HG03439 (cell line): ENCODE measurements around the gene NKX6-1.

Experiments used
- ATAC-seq: cut with Tn5 transposase; IDR thresholded peaks from one replicate; pipeline ENCODE4 v1.9.1; 2021; ENCODE audit warnings: mild to moderate bottlenecking, moderate library complexity; ENCODE audit not compliant: unreplicated experiment

The NKX6-1 gene

GRCh38 chr4:84498935-84499623 lies at the start of gene NKX6-1:
NKX6-1 (minus strand) TSS chr4:84499292; CDS start chr4:84498228, 1,064 bp downstream.
- ATAC-seq, result no peak

GRCh38 chr4:84547211-84547610 lies 48.1 kb upstream of the NKX6-1 start:
- ATAC-seq, result no peak

GRCh38 chr4:84545093-84545492 lies 46.0 kb upstream of the NKX6-1 start:
- no peak for ATAC-seq

GRCh38 chr4:84535901-84536300 lies 36.8 kb upstream of the NKX6-1 start:
- ATAC-seq, result no peak

GRCh38 chr4:84531689-84532088 lies 32.6 kb upstream of the NKX6-1 start:
- no peak for ATAC-seq

GRCh38 chr4:84530871-84531270 lies 31.8 kb upstream of the NKX6-1 start:
- no peak for ATAC-seq

- ATAC-seq, result no peak
Observed at GRCh38 chr4:84530454-84530853, 31.4 kb upstream of the NKX6-1 start.

- no peak for ATAC-seq
Observed at GRCh38 chr4:84529169-84529751, 30.2 kb upstream of the NKX6-1 start.

GRCh38 chr4:84527391-84527790 lies 28.3 kb upstream of the NKX6-1 start:
- no peak for ATAC-seq

GRCh38 chr4:84515075-84515474 lies 16.0 kb upstream of the NKX6-1 start:
- no peak for ATAC-seq

- ATAC-seq, result no peak
Observed at GRCh38 chr4:84512277-84512676, 13.2 kb upstream of the NKX6-1 start.

GRCh38 chr4:84511703-84512102 lies 12.6 kb upstream of the NKX6-1 start:
- no peak for ATAC-seq

GRCh38 chr4:84507941-84508340 lies 8.8 kb upstream of the NKX6-1 start:
- no peak for ATAC-seq

- no peak for ATAC-seq
Observed at GRCh38 chr4:84504821-84505220, 5.7 kb upstream of the NKX6-1 start.

GRCh38 chr4:84503495-84504437 lies 4.7 kb upstream of the NKX6-1 start:
- peak; percentile 85 for ATAC-seq

- ATAC-seq, result no peak
Observed at GRCh38 chr4:84502955-84503373, 3.9 kb upstream of the NKX6-1 start.

GRCh38 chr4:84502333-84502954 lies 3.4 kb upstream of the NKX6-1 start:
- no peak for ATAC-seq

GRCh38 chr4:84501721-84502267 lies 2.7 kb upstream of the NKX6-1 start:
- no peak for ATAC-seq

GRCh38 chr4:84501202-84501503 lies 2.1 kb upstream of the NKX6-1 start:
- ATAC-seq, result no peak

GRCh38 chr4:84500386-84501201 lies 1.5 kb upstream of the NKX6-1 start:
- no peak for ATAC-seq
